ENCODE data around the gene ADAM12. TPM values are rescaled to one million over a fixed set of nuclear protein-coding genes. Genes with fewer than 3 reads are reported as not detected.

Gene ADAM12
- polyA plus RNA-seq, 1 of the 3 experiments (the other 2 are of a cell fraction) = 25.0 TPM

DNA sequence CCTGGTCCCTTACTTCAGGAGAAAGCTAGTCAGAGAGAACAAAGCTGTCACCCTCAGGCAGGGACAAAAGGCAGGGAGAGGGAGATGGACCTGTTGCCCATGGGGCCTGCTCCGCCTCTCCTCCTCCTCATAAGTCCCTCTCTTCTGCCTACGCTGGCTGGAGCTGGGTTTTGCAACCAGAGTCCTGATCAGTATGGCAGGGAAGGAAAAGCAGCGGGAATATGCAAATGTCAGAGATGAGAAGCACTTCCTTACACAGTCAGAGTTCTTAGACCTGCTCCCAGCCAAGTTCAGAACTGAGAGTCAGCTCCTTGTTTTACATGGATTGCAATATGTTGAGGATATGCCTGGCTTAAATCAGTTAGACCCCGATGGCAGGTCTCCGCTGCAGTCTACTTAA, 231.1 kb downstream of the ADAM12 start:
- Histone ChIP-seq H3K27ac (ENCODE audit: low read depth in 2 of 2, low read length in 1 of 2) (no peak overlapping the region), H3K79me2 (ENCODE audit: insufficient read depth) (no peaks in the 10 kb centered on the region), H3K4me3 (ENCODE audit: low read depth in 2 of 2, low read length in 1 of 2) (no peak overlapping the region), H3K27me3 (ENCODE audit: insufficient read depth) (no peaks in the 10 kb centered on the region), H3F3A (replicated peaks; ENCODE audit: insufficient read depth) (peaks cover 3% of the 10 kb centered on the region), H3K9ac (no peak overlapping the region), H3K36me3 (replicated peaks in 1 of 2; ENCODE audit: control insufficient read depth in 1 of 2, insufficient read depth in 2 of 2, low read length in 1 of 2) (no peaks in the 10 kb centered on the region), H3K9me3 (peaks cover 4% of the 10 kb centered on the region; the same call in 1 of the 2 replicates), H3K9me2 (no peaks in the 10 kb centered on the region), H3K4me1 (ENCODE audit: control insufficient read depth in 1 of 2, insufficient read depth in 2 of 2, low read depth in 1 of 2, low read length in 1 of 2) (peaks cover 0 to 8% of the 10 kb centered on the region in 2 experiments; a peak in 2 of 4 replicates), H2AFZ (ENCODE audit: low read depth) (no peak overlapping the region), H4K20me1 (ENCODE audit: insufficient read depth) (no peaks in the 10 kb centered on the region), H3K4me2 (no peak overlapping the region)
- no peak for DNase-seq
- 76% methylated on average over 5 of the region's 5 CpGs for WGBS (ENCODE audit: low lambda C conversion rate)
- ChIA-PET CTCF (interaction anchor here (1.1 kb wide), 1 partner anchor 9 kb away, joined by 3 read pairs; no protein-coding TSS in a partner anchor), POLR2A (no interaction called here)
- TF ChIP-seq, protein P1, sequence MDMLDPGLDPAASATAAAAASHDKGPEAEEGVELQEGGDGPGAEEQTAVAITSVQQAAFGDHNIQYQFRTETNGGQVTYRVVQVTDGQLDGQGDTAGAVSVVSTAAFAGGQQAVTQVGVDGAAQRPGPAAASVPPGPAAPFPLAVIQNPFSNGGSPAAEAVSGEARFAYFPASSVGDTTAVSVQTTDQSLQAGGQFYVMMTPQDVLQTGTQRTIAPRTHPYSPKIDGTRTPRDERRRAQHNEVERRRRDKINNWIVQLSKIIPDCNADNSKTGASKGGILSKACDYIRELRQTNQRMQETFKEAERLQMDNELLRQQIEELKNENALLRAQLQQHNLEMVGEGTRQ (IDR thresholded peaks at IDR 0.05; ENCODE audit: borderline replicate concordance, low read depth, low read length) = no peak
- TF ChIP-seq, protein P2, sequence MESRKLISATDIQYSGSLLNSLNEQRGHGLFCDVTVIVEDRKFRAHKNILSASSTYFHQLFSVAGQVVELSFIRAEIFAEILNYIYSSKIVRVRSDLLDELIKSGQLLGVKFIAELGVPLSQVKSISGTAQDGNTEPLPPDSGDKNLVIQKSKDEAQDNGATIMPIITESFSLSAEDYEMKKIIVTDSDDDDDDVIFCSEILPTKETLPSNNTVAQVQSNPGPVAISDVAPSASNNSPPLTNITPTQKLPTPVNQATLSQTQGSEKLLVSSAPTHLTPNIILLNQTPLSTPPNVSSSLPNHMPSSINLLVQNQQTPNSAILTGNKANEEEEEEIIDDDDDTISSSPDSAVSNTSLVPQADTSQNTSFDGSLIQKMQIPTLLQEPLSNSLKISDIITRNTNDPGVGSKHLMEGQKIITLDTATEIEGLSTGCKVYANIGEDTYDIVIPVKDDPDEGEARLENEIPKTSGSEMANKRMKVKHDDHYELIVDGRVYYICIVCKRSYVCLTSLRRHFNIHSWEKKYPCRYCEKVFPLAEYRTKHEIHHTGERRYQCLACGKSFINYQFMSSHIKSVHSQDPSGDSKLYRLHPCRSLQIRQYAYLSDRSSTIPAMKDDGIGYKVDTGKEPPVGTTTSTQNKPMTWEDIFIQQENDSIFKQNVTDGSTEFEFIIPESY (IDR thresholded peaks at IDR 0.05; ENCODE audit: borderline replicate concordance, low read depth) = no peak
- no peak for TF ChIP-seq GABPA (IDR thresholded peaks at IDR 0.05; ENCODE audit: low read depth)
- TF ChIP-seq MAX (IDR thresholded peaks at IDR 0.05; ENCODE audit: low read depth) = no peak
- TF ChIP-seq RCOR1 (IDR thresholded peaks at IDR 0.05; ENCODE audit: low read length) = no peak
- no peak for TF ChIP-seq RAD21 (IDR thresholded peaks at IDR 0.05; ENCODE audit: low read length)
- no peak for TF ChIP-seq REST (IDR thresholded peaks at IDR 0.05; ENCODE audit: low read depth, low read length)
- TF ChIP-seq TAF1 (IDR thresholded peaks at IDR 0.05; ENCODE audit: borderline replicate concordance, low read depth, low read length) = no peak
- TF ChIP-seq SMC3 (IDR thresholded peaks at IDR 0.05; ENCODE audit: low read depth, low read length) = no peak

- ChIA-PET CTCF (interaction anchor here (1.1 kb wide), 1 partner anchor 9 kb away, joined by 3 read pairs; no protein-coding TSS in a partner anchor), POLR2A (no interaction called here)
- Histone ChIP-seq H3F3A (replicated peaks; ENCODE audit: insufficient read depth) (peaks cover 3% of the 10 kb centered on the region), H3K27me3 (ENCODE audit: insufficient read depth) (no peaks in the 10 kb centered on the region), H3K9me3 (peaks cover 9% of the 10 kb centered on the region), H2AFZ (ENCODE audit: low read depth) (no peak overlapping the region), H3K4me2 (no peak overlapping the region), H3K9ac (no peak overlapping the region), H3K36me3 (replicated peaks in 1 of 2; ENCODE audit: control insufficient read depth in 1 of 2, insufficient read depth in 2 of 2, low read length in 1 of 2) (no peaks in the 10 kb centered on the region), H3K27ac (ENCODE audit: low read depth in 2 of 2, low read length in 1 of 2) (no peak overlapping the region), H3K4me3 (ENCODE audit: low read depth in 2 of 2, low read length in 1 of 2) (no peak overlapping the region), H3K4me1 (ENCODE audit: control insufficient read depth in 1 of 2, insufficient read depth in 2 of 2, low read depth in 1 of 2, low read length in 1 of 2) (peaks cover 0 to 3% of the 10 kb centered on the region in 2 experiments; a peak in 2 of 4 replicates), H3K9me2 (no peaks in the 10 kb centered on the region), H4K20me1 (ENCODE audit: insufficient read depth) (no peaks in the 10 kb centered on the region), H3K79me2 (ENCODE audit: insufficient read depth) (no peaks in the 10 kb centered on the region)
- 81% methylated on average over 6 of the region's 6 CpGs for WGBS (ENCODE audit: low lambda C conversion rate)
- no peak for TF ChIP-seq MAX (IDR thresholded peaks at IDR 0.05; ENCODE audit: low read depth)
- TF ChIP-seq MEF2A (IDR thresholded peaks at IDR 0.05; ENCODE audit: borderline replicate concordance, low read depth) = no peak
- TF ChIP-seq JUND (IDR thresholded peaks at IDR 0.05) = no peak
- DNase-seq = no peak
These were observed 231.8 kb downstream of the ADAM12 start for GRCh38 chr10:126156503-126156902.

All from SK-N-SH (cell line).